Measurements from ENCODE around the gene STN1.
A peak's percentile ranks its signal among the peaks of the same experiment; 100 is the strongest.

Gene STN1

GRCh38 chr10:103890688-103891087 lies 27.3 kb downstream of the STN1 start:
- no peak for DNase-seq

GRCh38 chr10:103890194-103890658 lies 27.8 kb downstream of the STN1 start:
- no peak for DNase-seq

DNA sequence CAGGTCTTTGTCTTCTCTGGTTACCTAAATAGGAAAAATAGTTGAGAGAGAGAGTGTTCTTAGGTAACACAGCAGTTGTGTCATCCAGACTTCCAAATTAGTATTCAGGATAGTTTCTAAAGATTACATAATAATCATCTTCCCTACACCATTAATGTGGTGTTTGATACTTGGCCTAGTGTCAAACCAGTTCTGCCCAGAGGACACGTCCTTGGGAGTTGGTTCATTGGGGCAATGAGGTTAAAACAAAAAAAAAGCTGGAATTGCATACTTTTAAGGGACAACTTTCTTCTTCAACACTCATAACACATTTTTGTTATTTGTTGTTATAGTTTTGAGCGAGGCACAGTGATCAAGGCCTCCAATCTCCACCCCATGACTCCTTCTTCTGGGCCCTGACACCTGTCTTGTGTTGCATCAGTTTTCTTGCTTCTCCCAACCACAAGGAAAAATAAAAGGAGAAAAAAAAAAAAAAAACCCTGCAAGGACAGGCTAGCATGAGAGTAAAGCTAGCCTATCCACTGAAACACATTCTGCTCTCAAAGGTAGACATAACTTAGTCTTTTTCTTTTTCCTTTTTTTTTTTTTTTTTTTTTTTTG lies 28.8 kb downstream of the STN1 start:
- DNase-seq, result no peak

- DNase-seq, result no peak
Measured at GRCh38 chr10:103888113-103888841, 29.7 kb downstream of the STN1 start.

GRCh38 chr10:103885617-103886016 lies 32.4 kb downstream of the STN1 start:
- DNase-seq, result no peak

GRCh38 chr10:103884681-103885139 lies 33.3 kb downstream of the STN1 start:
- DNase-seq, result peak in 1 of 2 donors; percentile 25

GRCh38 chr10:103882285-103883007 lies 35.5 kb downstream of the STN1 start:
- DNase-seq, result no peak

DNA sequence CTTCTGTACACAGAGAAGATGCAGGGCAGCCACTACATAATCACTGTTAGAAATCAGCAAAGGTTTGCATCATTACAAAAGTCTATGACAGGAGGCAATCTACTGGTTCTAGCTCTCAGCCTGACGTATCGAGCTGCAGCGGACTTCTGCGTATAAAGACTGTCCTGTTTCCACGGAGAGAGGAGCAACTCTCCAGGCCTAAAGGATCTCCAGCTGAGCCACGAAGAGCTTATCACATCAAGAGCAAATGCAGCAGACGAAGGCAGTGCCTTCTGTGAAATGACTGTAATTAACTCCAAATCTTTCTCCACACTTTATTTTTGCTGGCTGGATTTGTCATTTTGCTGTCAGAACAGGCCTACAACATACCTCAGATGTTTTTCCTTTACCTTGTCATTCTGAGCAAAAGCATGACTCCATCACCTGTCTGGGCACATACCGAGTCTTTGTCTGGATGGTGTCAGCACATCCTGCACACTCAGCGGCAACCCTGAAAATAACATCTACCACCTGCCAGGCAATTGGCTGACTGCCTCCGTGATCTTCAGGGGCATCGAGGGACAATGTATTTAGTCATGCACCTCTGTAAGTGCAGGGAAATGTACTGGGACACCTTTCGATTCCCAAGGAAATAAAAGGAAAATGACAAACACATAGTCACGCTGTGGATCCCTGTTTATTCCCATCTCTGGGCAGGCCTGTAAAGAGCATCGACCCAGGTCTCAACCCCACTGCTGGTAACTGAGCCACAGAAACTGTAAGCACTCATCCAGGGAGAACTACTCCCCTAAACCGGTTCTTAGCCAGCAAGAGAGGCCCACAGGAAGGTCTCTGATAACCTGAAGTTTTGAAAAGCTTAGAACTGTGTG lies 36.3 kb downstream of the STN1 start:
- DNase-seq, result no peak

DNA sequence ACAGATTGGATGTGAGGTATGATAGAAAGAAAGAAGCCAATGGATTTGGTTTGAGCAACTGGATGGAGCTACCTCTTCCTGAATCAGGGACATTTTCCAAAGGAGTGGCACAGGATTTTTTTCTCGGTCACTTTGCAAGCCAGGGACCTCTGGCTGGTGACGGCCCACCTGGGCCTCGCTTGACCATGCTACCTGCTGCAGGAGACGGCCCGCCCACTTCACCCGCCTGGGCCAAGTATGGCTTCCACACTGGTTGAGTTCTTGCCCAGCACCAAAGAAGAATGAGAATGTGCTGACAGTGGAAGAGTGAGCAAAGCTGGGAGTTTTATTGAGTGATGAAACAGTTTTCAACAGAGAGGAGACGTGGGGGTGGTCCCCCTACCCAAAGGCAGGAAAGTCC lies 38.2 kb downstream of the STN1 start:
- no peak for DNase-seq

DNA sequence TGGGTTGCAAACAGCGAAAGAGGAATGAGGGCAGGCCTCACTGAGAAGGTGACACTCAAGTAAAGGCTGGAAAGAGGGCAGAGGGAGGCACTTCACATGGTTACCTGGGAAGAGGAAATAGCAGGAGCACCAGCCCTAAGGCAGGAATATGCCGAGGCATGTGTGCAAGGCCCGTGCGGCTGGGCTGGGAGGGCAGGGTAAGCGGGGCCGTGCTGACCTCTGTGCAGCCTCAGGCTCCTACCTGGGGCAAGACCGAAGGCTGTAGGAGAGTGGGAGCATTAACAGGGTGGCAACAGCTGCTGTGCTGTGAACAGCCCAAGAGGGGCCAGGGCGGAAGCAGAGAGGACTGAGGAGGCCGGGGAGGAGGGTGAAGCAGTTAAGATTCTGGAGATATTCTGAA lies 38.6 kb downstream of the STN1 start:
- DNase-seq, result no peak

DNA sequence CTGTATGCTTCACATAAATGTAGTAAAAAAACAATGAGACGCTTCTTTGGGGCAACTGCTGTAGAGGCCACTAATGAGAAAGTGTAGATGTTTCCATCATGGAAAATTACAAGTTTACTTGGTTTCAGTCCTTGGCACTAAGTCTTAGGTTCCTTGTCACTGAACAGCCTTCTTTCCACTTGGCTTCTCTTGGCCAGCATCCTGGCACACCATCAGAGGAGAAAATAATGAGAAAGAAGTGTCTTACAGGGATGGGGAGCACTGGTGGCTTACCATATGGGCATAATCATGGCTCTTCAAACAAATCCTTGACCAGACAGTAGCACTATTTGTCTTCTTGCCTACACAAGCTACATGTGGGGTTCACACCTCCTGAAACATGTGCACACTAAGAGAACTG lies 40.1 kb downstream of the STN1 start:
- no peak for DNase-seq

DNA sequence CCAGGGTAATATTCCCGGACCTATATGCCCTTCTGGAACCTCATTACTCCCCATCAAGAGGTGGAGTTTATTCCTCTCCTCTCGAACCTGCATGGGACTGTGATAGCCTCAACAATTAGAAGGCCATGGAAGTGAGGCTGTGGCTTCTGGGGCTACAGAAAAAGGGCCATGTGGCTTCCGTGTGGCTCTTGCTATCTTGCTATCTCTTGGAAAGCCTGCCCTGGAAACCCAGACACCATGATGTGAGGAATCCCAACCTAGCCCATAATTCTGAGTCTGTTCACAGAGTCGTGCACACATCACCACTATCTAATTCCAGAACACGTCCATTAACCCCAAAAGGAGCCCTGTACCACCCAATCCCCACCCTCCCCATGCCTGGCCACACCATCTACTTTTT lies 41.8 kb downstream of the STN1 start:
- no peak for DNase-seq

DNA sequence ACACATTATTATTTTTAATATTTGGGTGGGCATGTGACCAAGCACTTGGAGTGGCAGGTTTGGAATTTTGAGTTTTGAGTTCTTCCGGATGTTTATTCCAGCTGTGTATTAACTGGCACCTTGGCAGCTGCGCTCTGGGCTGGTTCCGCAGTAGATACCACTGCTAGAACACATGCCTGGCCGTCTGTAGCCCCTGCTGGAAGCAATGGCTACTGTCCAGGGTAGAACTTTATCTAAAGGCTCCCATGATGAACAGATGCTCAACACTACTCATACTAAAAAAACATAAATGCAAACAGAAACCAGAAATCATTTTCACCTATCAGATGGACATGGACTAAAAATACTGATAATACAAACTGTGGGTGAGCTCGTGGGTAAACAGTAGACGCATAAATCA lies 43.3 kb downstream of the STN1 start:
- no peak for DNase-seq

DNA sequence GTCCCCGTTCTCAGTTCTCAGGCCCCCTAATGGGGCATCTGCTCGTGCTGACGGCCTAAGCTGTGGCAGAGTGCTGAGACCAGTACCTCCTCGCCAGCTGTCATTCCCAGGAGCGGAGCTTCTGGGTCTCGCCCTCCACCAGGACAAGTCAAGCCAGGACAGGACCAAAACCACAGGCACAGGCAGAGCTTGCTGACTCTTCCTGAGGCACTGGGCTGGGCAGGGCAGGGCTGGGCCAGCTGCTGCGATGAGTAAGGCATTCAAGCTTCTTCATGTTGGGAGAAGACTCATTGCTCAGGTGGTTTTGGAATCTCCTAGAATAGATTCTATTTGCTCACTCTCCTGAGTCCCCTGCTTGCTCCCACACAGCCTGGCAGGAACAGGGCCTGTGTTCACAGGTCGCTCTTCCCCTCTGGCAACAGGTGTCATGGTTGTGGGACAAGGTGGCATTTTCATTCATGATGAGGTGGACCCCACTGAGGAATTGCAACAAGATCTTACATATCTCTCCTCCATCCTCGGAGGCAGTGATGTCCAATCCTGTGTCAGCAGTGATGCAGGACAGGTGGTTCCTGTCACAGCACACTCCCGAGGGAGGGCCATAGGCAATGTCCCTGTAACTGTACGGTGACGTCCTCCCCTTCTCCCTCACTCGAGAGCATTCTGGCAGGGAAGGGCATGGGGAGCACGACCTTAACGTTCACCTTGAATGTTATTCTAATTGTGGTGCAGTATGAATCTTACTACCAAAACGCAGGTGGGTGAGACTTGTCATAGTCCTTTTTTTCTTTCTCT lies 45.6 kb downstream of the STN1 start:
- no peak for DNase-seq

- DNase-seq, result no peak
Measured at GRCh38 chr10:103871006-103871405, 47.0 kb downstream of the STN1 start.

GRCh38 chr10:103870516-103870915 lies 47.5 kb downstream of the STN1 start:
- DNase-seq, result no peak

GRCh38 chr10:103869336-103869735 lies 48.6 kb downstream of the STN1 start:
- no peak for DNase-seq

DNA sequence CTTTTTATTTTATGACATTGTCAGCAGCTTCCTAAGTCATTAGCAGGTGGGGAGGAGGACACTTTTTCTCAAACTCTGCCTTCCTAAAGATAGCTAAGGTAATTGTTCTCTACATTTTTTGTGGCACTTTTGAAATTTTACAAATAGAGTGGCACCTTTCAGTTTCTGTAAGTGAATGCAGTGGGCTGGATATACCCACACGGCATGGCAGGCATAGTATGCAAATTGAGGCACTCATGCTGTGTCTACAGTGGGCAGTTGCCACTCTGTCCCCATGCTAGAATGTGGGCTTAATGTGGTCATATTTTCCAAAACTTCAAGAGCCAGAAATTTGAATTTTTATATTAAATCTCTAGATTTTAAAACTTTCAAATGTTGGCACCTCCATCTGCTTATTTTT lies 49.8 kb downstream of the STN1 start:
- DNase-seq, result no peak

GRCh38 chr10:103861505-103861904 lies 56.5 kb downstream of the STN1 start:
- no peak for DNase-seq

GRCh38 chr10:103859161-103860086 lies 58.6 kb downstream of the STN1 start:
- DNase-seq, result peak; percentile 54 to 59

DNA sequence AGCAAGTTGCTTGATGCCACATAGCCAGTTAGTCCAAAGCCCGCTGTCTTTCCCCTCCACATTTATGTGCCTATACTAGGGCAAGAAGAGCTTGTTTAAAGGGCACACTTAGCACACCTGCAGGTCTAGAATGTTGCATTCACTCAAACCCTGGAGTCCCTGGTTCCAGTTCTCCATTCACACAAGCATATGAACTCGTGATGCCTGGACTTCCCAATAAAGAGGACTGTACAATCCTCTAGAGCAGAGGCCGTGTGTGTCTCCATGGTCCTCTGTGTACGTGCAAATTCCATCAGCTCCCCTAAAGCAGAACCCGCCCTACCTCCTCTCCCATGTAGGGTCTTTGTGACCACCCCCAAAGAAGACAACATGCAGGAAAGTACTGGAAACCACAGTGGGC lies 59.6 kb downstream of the STN1 start:
- DNase-seq, result no peak

Data from stimulated activated CD4-positive, alpha-beta T cell treated with anti-CD3 and anti-CD28 coated beads, Interleukin-2, amount 100 ng/mL, for 48 hours (primary cell).